ENCODE results near the gene CFLAR. TPM values are rescaled to one million over a fixed set of nuclear protein-coding genes. Genes with fewer than 3 reads are reported as not detected.

Gene CFLAR
- total RNA-seq, 2 donors from 2014 or later: 154 to 179 TPM

GRCh38 chr2:201128933-201129505 lies 13.1 kb downstream of the CFLAR start:
- H3K36me3 ChIP-seq: peaks cover 28% of the 10 kb centered on the region
- no peak overlapping the region for H3K4me3 ChIP-seq
- DNase-seq (ENCODE audit: low spot score): no peak
- peaks cover 4 to 100% of the 10 kb centered on the region in 2 donors for H3K4me1 ChIP-seq
- H3K9me3 ChIP-seq: no peaks in the 10 kb centered on the region
- H3K27me3 ChIP-seq: no peaks in the 10 kb centered on the region
- no peak for TF ChIP-seq CTCF (IDR thresholded peaks at IDR 0.05)
- peak overlapping the region; percentile 99 to 100 for H3K27ac ChIP-seq

GRCh38 chr2:201130524-201131186 lies 14.7 kb downstream of the CFLAR start:
- no peak for TF ChIP-seq CTCF (IDR thresholded peaks at IDR 0.05)
- Histone ChIP-seq H3K27me3 (no peaks in the 10 kb centered on the region), H3K9me3 (no peaks in the 10 kb centered on the region), H3K4me3 (no peak overlapping the region), H3K4me1 (peaks cover 4 to 98% of the 10 kb centered on the region in 2 donors), H3K27ac (peak overlapping the region; percentile 99 to 100), H3K36me3 (peaks cover 44% of the 10 kb centered on the region)
- no peak for DNase-seq (ENCODE audit: low spot score)

GRCh38 chr2:201132518-201132917 lies 16.6 kb downstream of the CFLAR start:
- DNase-seq (ENCODE audit: low spot score): no peak
- Histone ChIP-seq H3K36me3 (peaks cover 63% of the 10 kb centered on the region), H3K4me1 (peaks cover 4 to 94% of the 10 kb centered on the region in 2 donors), H3K27ac (peak overlapping the region; percentile 99 to 100), H3K9me3 (no peaks in the 10 kb centered on the region), H3K4me3 (no peak overlapping the region), H3K27me3 (no peaks in the 10 kb centered on the region)
- TF ChIP-seq CTCF (IDR thresholded peaks at IDR 0.05): no peak

GRCh38 chr2:201135386-201135785 lies 19.4 kb downstream of the CFLAR start:
- Histone ChIP-seq H3K27ac (peak overlapping the region; percentile 49 to 71), H3K9me3 (no peaks in the 10 kb centered on the region), H3K36me3 (peaks cover 84% of the 10 kb centered on the region), H3K4me1 (peaks cover 0 to 79% of the 10 kb centered on the region in 2 donors), H3K27me3 (no peaks in the 10 kb centered on the region), H3K4me3 (no peak overlapping the region)
- DNase-seq (ENCODE audit: low spot score): no peak
- no peak for TF ChIP-seq CTCF (IDR thresholded peaks at IDR 0.05)

- Histone ChIP-seq H3K4me1 (peaks cover 0 to 64% of the 10 kb centered on the region in 2 donors), H3K36me3 (peaks cover 90% of the 10 kb centered on the region), H3K27me3 (no peaks in the 10 kb centered on the region), H3K27ac (peak overlapping the region; percentile 49 to 71), H3K9me3 (no peaks in the 10 kb centered on the region), H3K4me3 (no peak overlapping the region)
- TF ChIP-seq CTCF (IDR thresholded peaks at IDR 0.05): no peak
- DNase-seq (ENCODE audit: low spot score): no peak
Observed at GRCh38 chr2:201136889-201137321, 20.9 kb downstream of the CFLAR start.

Data from right atrium auricular region (tissue), 2 donors.